NT2/D1 (cell line): ENCODE data around the gene SPRY4.

Experiments
- DNase-seq: peaks from one replicate; pipeline ENCODE4 v3.0.0-alpha.2; 2011; ENCODE audit warnings: low read depth, low spot score
- H3K27me3 ChIP-seq: 2 replicates; pipeline ENCODE4 v1.6.0; 2011; ENCODE audit warnings: mild to moderate bottlenecking; ENCODE audit not compliant: insufficient read length, insufficient read depth
- H3K36me3 ChIP-seq: 2 replicates; pipeline ENCODE4 v1.6.1; 2011; ENCODE audit warnings: mild to moderate bottlenecking, low read length, mixed read lengths; ENCODE audit not compliant: insufficient read depth, insufficient read length
- H3K4me1 ChIP-seq: 2 replicates; pipeline ENCODE4 v1.5.1; 2011; ENCODE audit not compliant: insufficient read depth, insufficient read length
- H3K4me3 ChIP-seq: 2 replicates; pipeline ENCODE4 v1.5.1; 2011; ENCODE audit warnings: low read depth; ENCODE audit not compliant: insufficient read length
- H3K9ac ChIP-seq: 2 replicates; pipeline ENCODE4 v1.6.0; 2011; ENCODE audit warnings: low read depth; ENCODE audit not compliant: insufficient read length
- H3K9me3 ChIP-seq: 2 replicates; pipeline ENCODE4 v1.5.1; 2011; ENCODE audit warnings: mild to moderate bottlenecking, low read length; ENCODE audit not compliant: insufficient read depth
- SUZ12 ChIP-seq: IDR thresholded peaks from 2 replicates; pipeline ENCODE4 v1.6.1; 2011; ENCODE audit not compliant: insufficient read length, insufficient read depth; ENCODE audit errors: extremely low read depth
- YY1 ChIP-seq: IDR thresholded peaks from 2 replicates; pipeline ENCODE4 v1.6.1; 2011; ENCODE audit not compliant: insufficient read length, insufficient read depth
- ZNF274 ChIP-seq: IDR thresholded peaks from 2 replicates; pipeline ENCODE4 v1.6.1; 2011; ENCODE audit warnings: mild to moderate bottlenecking, low read depth, low read length

Gene SPRY4

GRCh38 chr5:142313275-142313674 lies 11.5 kb downstream of the SPRY4 start:
- no peaks in the 10 kb centered on the region for H3K9me3 ChIP-seq
- no peak overlapping the region for H3K9ac ChIP-seq
- TF ChIP-seq YY1: no peak
- TF ChIP-seq SUZ12: no peak
- TF ChIP-seq ZNF274: no peak
- H3K27me3 ChIP-seq: no peaks in the 10 kb centered on the region
- peaks cover 18% of the 10 kb centered on the region for H3K4me1 ChIP-seq
- H3K36me3 ChIP-seq: peaks cover 79% of the 10 kb centered on the region
- no peak overlapping the region for H3K4me3 ChIP-seq
- DNase-seq: no peak

GRCh38 chr5:142312399-142312798 lies 12.4 kb downstream of the SPRY4 start:
- Histone ChIP-seq H3K36me3 (peaks cover 71% of the 10 kb centered on the region), H3K4me3 (no peak overlapping the region), H3K27me3 (no peaks in the 10 kb centered on the region), H3K4me1 (peaks cover 18% of the 10 kb centered on the region), H3K9me3 (no peaks in the 10 kb centered on the region), H3K9ac (no peak overlapping the region)
- no peak for DNase-seq
- TF ChIP-seq ZNF274 (no peak), YY1 (no peak), SUZ12 (no peak)

- no peak for DNase-seq
- Histone ChIP-seq H3K36me3 (peaks cover 64% of the 10 kb centered on the region), H3K4me1 (peaks cover 14% of the 10 kb centered on the region), H3K4me3 (no peak overlapping the region), H3K27me3 (no peaks in the 10 kb centered on the region), H3K9ac (no peak overlapping the region), H3K9me3 (no peaks in the 10 kb centered on the region)
- TF ChIP-seq YY1 (no peak), ZNF274 (no peak), SUZ12 (no peak)
Observed at GRCh38 chr5:142311725-142312124, 13.1 kb downstream of the SPRY4 start.

GRCh38 chr5:142310803-142311202 lies 14.0 kb downstream of the SPRY4 start:
- H3K4me3 ChIP-seq: no peak overlapping the region
- no peak for DNase-seq
- no peaks in the 10 kb centered on the region for H3K9me3 ChIP-seq
- no peak for TF ChIP-seq YY1
- no peak for TF ChIP-seq ZNF274
- no peak for TF ChIP-seq SUZ12
- peaks cover 14% of the 10 kb centered on the region for H3K4me1 ChIP-seq
- no peak overlapping the region for H3K9ac ChIP-seq
- H3K36me3 ChIP-seq: peaks cover 57% of the 10 kb centered on the region
- no peaks in the 10 kb centered on the region for H3K27me3 ChIP-seq

GRCh38 chr5:142309747-142310318 lies 15.0 kb downstream of the SPRY4 start:
- Histone ChIP-seq H3K27me3 (no peaks in the 10 kb centered on the region), H3K4me3 (no peak overlapping the region), H3K9me3 (no peaks in the 10 kb centered on the region), H3K9ac (no peak overlapping the region), H3K36me3 (peaks cover 48% of the 10 kb centered on the region), H3K4me1 (peaks cover 14% of the 10 kb centered on the region)
- TF ChIP-seq SUZ12: no peak
- TF ChIP-seq ZNF274: no peak
- no peak for TF ChIP-seq YY1
- no peak for DNase-seq

- Histone ChIP-seq H3K27me3 (no peaks in the 10 kb centered on the region), H3K9ac (no peak overlapping the region), H3K36me3 (peaks cover 35% of the 10 kb centered on the region), H3K4me1 (peaks cover 8% of the 10 kb centered on the region), H3K9me3 (no peaks in the 10 kb centered on the region), H3K4me3 (no peak overlapping the region)
- DNase-seq: no peak
- TF ChIP-seq SUZ12: no peak
- no peak for TF ChIP-seq YY1
- TF ChIP-seq ZNF274: no peak
Observed at GRCh38 chr5:142308358-142308757, 16.5 kb downstream of the SPRY4 start.

GRCh38 chr5:142307146-142307890 lies 17.5 kb downstream of the SPRY4 start:
- peaks cover 24% of the 10 kb centered on the region for H3K36me3 ChIP-seq
- H3K4me3 ChIP-seq: no peak overlapping the region
- H3K9me3 ChIP-seq: no peaks in the 10 kb centered on the region
- H3K27me3 ChIP-seq: no peaks in the 10 kb centered on the region
- no peak for DNase-seq
- TF ChIP-seq ZNF274 (no peak), SUZ12 (no peak), YY1 (no peak)
- no peak overlapping the region for H3K9ac ChIP-seq
- H3K4me1 ChIP-seq: peaks cover 8% of the 10 kb centered on the region
